ENCODE results near the gene RETREG3.
"Not testable (repeated sequence)": the region's sequence is repeated elsewhere in the genome, so short reads cannot be mapped to it uniquely, and the experiment has no call there.

Gene RETREG3

GRCh38 chr17:42612013-42612412, 2.8 kb upstream of the RETREG3 start:
- H3K4me1 ChIP-seq (ENCODE audit: control extremely low read depth in 1 of 4, control insufficient read depth in 4 of 4, insufficient read depth in 4 of 4, low read length in 3 of 4): peaks cover 5 to 25% (median 19%) of the 10 kb centered on the region in 4 experiments
- DNase-seq: no peak
- 96% methylated on average over 4 of the region's 4 CpGs for WGBS (ENCODE audit: insufficient coverage)
- CTCF ChIA-PET: interaction anchor here (0.8 to 1.4 kb wide), 4 partner anchors 11 to 66 kb away, joined by 3 read pairs; no protein-coding TSS in a partner anchor
- H3K9me3 ChIP-seq (ENCODE audit: control extremely low read depth in 1 of 5, control insufficient read depth in 4 of 5, insufficient read depth in 2 of 5, low read depth in 1 of 5, low read length in 4 of 5): no peaks in the 10 kb centered on the region
- H3K27me3 ChIP-seq (replicated peaks in 2 of 5; ENCODE audit: control insufficient read depth in 4 of 5, insufficient read depth in 5 of 5, low read length in 4 of 5): no peaks in the 10 kb centered on the region
- POLR2A ChIA-PET: interaction anchor here (0.5 kb wide), 1 partner anchor 782 kb away, joined by 3 read pairs; no protein-coding TSS in a partner anchor
- no peak overlapping the region for H3K27ac ChIP-seq (ENCODE audit: insufficient read depth in 1 of 2, low read depth in 1 of 2, low read length in 2 of 2, poor library complexity in 1 of 2, severe bottlenecking in 2 of 2)
- peaks cover 9 to 41% (median 33%) of the 10 kb centered on the region in 4 experiments for H3K36me3 ChIP-seq (ENCODE audit: control insufficient read depth in 4 of 4, insufficient read depth in 4 of 4, low read length in 3 of 4)
- H3K4me3 ChIP-seq (ENCODE audit: control insufficient read depth in 1 of 7, extremely low read depth in 1 of 7, insufficient read depth in 4 of 7, low read depth in 2 of 7, low read length in 6 of 7): no peak overlapping the region

GRCh38 chr17:42609814-42610801, 934 bp upstream of the RETREG3 start:
- DNase-seq: peak in 2 of 3 donors; percentile 21 to 46
- not testable (repeated sequence) for H3K9me3 ChIP-seq (ENCODE audit: control extremely low read depth in 1 of 5, control insufficient read depth in 4 of 5, insufficient read depth in 2 of 5, low read depth in 1 of 5, low read length in 4 of 5); H3K27me3 ChIP-seq (replicated peaks in 2 of 5; ENCODE audit: control insufficient read depth in 4 of 5, insufficient read depth in 5 of 5, low read length in 4 of 5)
- WGBS (ENCODE audit: insufficient coverage): 10% methylated on average over 14 of the region's 42 CpGs
- ChIA-PET CTCF (interaction anchor here (1.1 to 2.6 kb wide), 6 partner anchors 22 to 224 kb away, joined by 3 to 10 read pairs (median 4); no protein-coding TSS in a partner anchor), POLR2A (interaction anchor here (0.7 to 3.0 kb wide), 6 partner anchors 8 to 487 kb away, joined by 3 to 14 read pairs (median 4); partner anchors contain the start of genes BECN1 and PSMC3IP)
- Histone ChIP-seq H3K27ac (ENCODE audit: insufficient read depth in 1 of 2, low read depth in 1 of 2, low read length in 2 of 2, poor library complexity in 1 of 2, severe bottlenecking in 2 of 2) (peak overlapping the region; percentile 46 to 87), H3K4me3 (ENCODE audit: control insufficient read depth in 1 of 7, extremely low read depth in 1 of 7, insufficient read depth in 4 of 7, low read depth in 2 of 7, low read length in 6 of 7) (peak overlapping the region; percentile 94 to 100 (median 98)), H3K36me3 (ENCODE audit: control insufficient read depth in 4 of 4, insufficient read depth in 4 of 4, low read length in 3 of 4) (peaks cover 8 to 32% (median 24%) of the 10 kb centered on the region in 4 experiments), H3K4me1 (ENCODE audit: control extremely low read depth in 1 of 4, control insufficient read depth in 4 of 4, insufficient read depth in 4 of 4, low read length in 3 of 4) (peaks cover 5 to 31% (median 19%) of the 10 kb centered on the region in 4 experiments)

- POLR2A ChIA-PET: interaction anchor here (0.8 to 3.0 kb wide), 8 partner anchors 10 to 485 kb away, joined by 3 to 14 read pairs (median 4); partner anchors contain the start of genes BECN1 and PSMC3IP
- CTCF ChIA-PET: interaction anchor here (0.6 to 2.6 kb wide), 15 partner anchors 10 to 153 kb away, joined by 3 to 10 read pairs (median 4); partner anchors contain the start of gene PSMC3IP
- Histone ChIP-seq H3K27ac (ENCODE audit: insufficient read depth in 1 of 2, low read depth in 1 of 2, low read length in 2 of 2, poor library complexity in 1 of 2, severe bottlenecking in 2 of 2) (peak overlapping the region; percentile 70 to 92), H3K9me3 (ENCODE audit: control extremely low read depth in 1 of 5, control insufficient read depth in 4 of 5, insufficient read depth in 2 of 5, low read depth in 1 of 5, low read length in 4 of 5) (no peaks in the 10 kb centered on the region), H3K4me3 (ENCODE audit: control insufficient read depth in 1 of 7, extremely low read depth in 1 of 7, insufficient read depth in 4 of 7, low read depth in 2 of 7, low read length in 6 of 7) (peak overlapping the region; percentile 94 to 100 (median 98)), H3K36me3 (ENCODE audit: control insufficient read depth in 4 of 4, insufficient read depth in 4 of 4, low read length in 3 of 4) (peaks cover 4 to 20% (median 14%) of the 10 kb centered on the region in 4 experiments), H3K27me3 (replicated peaks in 2 of 5; ENCODE audit: control insufficient read depth in 4 of 5, insufficient read depth in 5 of 5, low read length in 4 of 5) (no peaks in the 10 kb centered on the region), H3K4me1 (ENCODE audit: control extremely low read depth in 1 of 4, control insufficient read depth in 4 of 4, insufficient read depth in 4 of 4, low read length in 3 of 4) (peaks cover 5 to 31% (median 19%) of the 10 kb centered on the region in 4 experiments)
- 0% methylated on average over 20 of the region's 30 CpGs for WGBS (ENCODE audit: insufficient coverage)
- peak in 1 of 3 donors; percentile 25 for DNase-seq
Observed at GRCh38 chr17:42608305-42609181, 631 bp downstream of the RETREG3 start.

GRCh38 chr17:42607769-42608168, 1.4 kb downstream of the RETREG3 start:
- CTCF ChIA-PET: interaction anchor here (0.6 to 2.6 kb wide), 15 partner anchors 10 to 217 kb away, joined by 3 to 10 read pairs (median 4); partner anchors contain the start of gene PSMC3IP
- H3K27me3 ChIP-seq (replicated peaks in 2 of 5; ENCODE audit: control insufficient read depth in 4 of 5, insufficient read depth in 5 of 5, low read length in 4 of 5): no peaks in the 10 kb centered on the region
- H3K36me3 ChIP-seq (ENCODE audit: control insufficient read depth in 4 of 4, insufficient read depth in 4 of 4, low read length in 3 of 4): peaks cover 2 to 15% (median 9%) of the 10 kb centered on the region in 4 experiments
- no peaks in the 10 kb centered on the region for H3K9me3 ChIP-seq (ENCODE audit: control extremely low read depth in 1 of 5, control insufficient read depth in 4 of 5, insufficient read depth in 2 of 5, low read depth in 1 of 5, low read length in 4 of 5)
- H3K4me3 ChIP-seq (ENCODE audit: control insufficient read depth in 1 of 7, extremely low read depth in 1 of 7, insufficient read depth in 4 of 7, low read depth in 2 of 7, low read length in 6 of 7): peak overlapping the region in 5 of 7 experiments; percentile 95 to 100 (median 98)
- POLR2A ChIA-PET: interaction anchor here (1.3 to 3.0 kb wide), 4 partner anchors 30 to 70 kb away, joined by 3 to 14 read pairs (median 4); partner anchors contain the start of gene PSMC3IP
- H3K4me1 ChIP-seq (ENCODE audit: control extremely low read depth in 1 of 4, control insufficient read depth in 4 of 4, insufficient read depth in 4 of 4, low read length in 3 of 4): peaks cover 5 to 31% (median 19%) of the 10 kb centered on the region in 4 experiments
- H3K27ac ChIP-seq (ENCODE audit: insufficient read depth in 1 of 2, low read depth in 1 of 2, low read length in 2 of 2, poor library complexity in 1 of 2, severe bottlenecking in 2 of 2): peak overlapping the region; percentile 70 to 92
- WGBS (ENCODE audit: insufficient coverage): 80% methylated on average over 2 of the region's 3 CpGs
- no peak for DNase-seq

GRCh38 chr17:42603318-42603717, 5.9 kb downstream of the RETREG3 start:
- Histone ChIP-seq H3K9me3 (ENCODE audit: control extremely low read depth in 1 of 5, control insufficient read depth in 4 of 5, insufficient read depth in 2 of 5, low read depth in 1 of 5, low read length in 4 of 5) (no peaks in the 10 kb centered on the region), H3K27ac (ENCODE audit: insufficient read depth in 1 of 2, low read depth in 1 of 2, low read length in 2 of 2, poor library complexity in 1 of 2, severe bottlenecking in 2 of 2) (no peak overlapping the region), H3K27me3 (replicated peaks in 2 of 5; ENCODE audit: control insufficient read depth in 4 of 5, insufficient read depth in 5 of 5, low read length in 4 of 5) (no peaks in the 10 kb centered on the region), H3K36me3 (ENCODE audit: control insufficient read depth in 4 of 4, insufficient read depth in 4 of 4, low read length in 3 of 4) (peaks cover 0 to 5% (median 2%) of the 10 kb centered on the region in 4 experiments), H3K4me1 (ENCODE audit: control extremely low read depth in 1 of 4, control insufficient read depth in 4 of 4, insufficient read depth in 4 of 4, low read length in 3 of 4) (peaks cover 5 to 23% (median 9%) of the 10 kb centered on the region in 4 experiments), H3K4me3 (ENCODE audit: control insufficient read depth in 1 of 7, extremely low read depth in 1 of 7, insufficient read depth in 4 of 7, low read depth in 2 of 7, low read length in 6 of 7) (no peak overlapping the region)
- WGBS (ENCODE audit: insufficient coverage): 93% methylated on average over 6 of the region's 7 CpGs
- DNase-seq: no peak
- ChIA-PET POLR2A (no interaction called here), CTCF (no interaction called here)

- CTCF ChIA-PET: interaction anchor here (0.6 to 1.9 kb wide), 4 partner anchors 13 to 81 kb away, joined by 3 to 7 read pairs (median 3); no protein-coding TSS in a partner anchor
- Histone ChIP-seq H3K27me3 (replicated peaks in 2 of 5; ENCODE audit: control insufficient read depth in 4 of 5, insufficient read depth in 5 of 5, low read length in 4 of 5) (no peaks in the 10 kb centered on the region), H3K36me3 (ENCODE audit: control insufficient read depth in 4 of 4, insufficient read depth in 4 of 4, low read length in 3 of 4) (peaks cover under 1 to 5% (median 3%) of the 10 kb centered on the region in 4 experiments), H3K4me1 (ENCODE audit: control extremely low read depth in 1 of 4, control insufficient read depth in 4 of 4, insufficient read depth in 4 of 4, low read length in 3 of 4) (peaks cover 0 to 5% (median 0%) of the 10 kb centered on the region in 4 experiments), H3K27ac (ENCODE audit: insufficient read depth in 1 of 2, low read depth in 1 of 2, low read length in 2 of 2, poor library complexity in 1 of 2, severe bottlenecking in 2 of 2) (peak overlapping the region in 1 of 2 experiments; percentile 29), H3K4me3 (ENCODE audit: control insufficient read depth in 1 of 7, extremely low read depth in 1 of 7, insufficient read depth in 4 of 7, low read depth in 2 of 7, low read length in 6 of 7) (no peak overlapping the region), H3K9me3 (ENCODE audit: control extremely low read depth in 1 of 5, control insufficient read depth in 4 of 5, insufficient read depth in 2 of 5, low read depth in 1 of 5, low read length in 4 of 5) (no peaks in the 10 kb centered on the region)
- no CpG with 5 or more reads among the region's 2 CpGs for WGBS (ENCODE audit: insufficient coverage)
- POLR2A ChIA-PET: interaction anchor here (0.7 kb wide), 2 partner anchors 20 to 182 kb away, joined by 3 to 5 read pairs; no protein-coding TSS in a partner anchor
- DNase-seq: no peak
Observed at GRCh38 chr17:42598905-42599304, 10.3 kb downstream of the RETREG3 start.

Measured in common myeloid progenitor, CD34-positive (primary cell).